ENCODE measurements around the gene PSTPIP1.

DNA sequence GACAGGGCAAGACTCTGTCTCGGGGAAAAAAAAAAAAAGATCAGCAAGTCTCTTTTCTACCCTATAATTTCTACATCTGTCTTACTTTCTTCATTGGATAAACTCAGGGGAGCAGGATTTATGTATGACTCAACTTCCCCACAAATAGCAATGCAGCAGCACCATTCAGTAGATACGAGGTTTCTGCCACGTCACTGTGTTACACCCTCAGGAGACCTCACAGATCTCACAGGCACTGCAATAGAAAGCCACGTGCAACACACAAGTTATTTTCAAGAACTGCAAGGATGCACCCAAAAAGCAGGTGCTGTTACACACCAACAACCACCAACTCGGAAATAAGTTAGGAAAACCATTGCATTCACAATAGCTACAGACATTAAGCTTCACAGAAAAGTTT, 45.7 kb downstream of the PSTPIP1 start:
- TF ChIP-seq, protein P1, sequence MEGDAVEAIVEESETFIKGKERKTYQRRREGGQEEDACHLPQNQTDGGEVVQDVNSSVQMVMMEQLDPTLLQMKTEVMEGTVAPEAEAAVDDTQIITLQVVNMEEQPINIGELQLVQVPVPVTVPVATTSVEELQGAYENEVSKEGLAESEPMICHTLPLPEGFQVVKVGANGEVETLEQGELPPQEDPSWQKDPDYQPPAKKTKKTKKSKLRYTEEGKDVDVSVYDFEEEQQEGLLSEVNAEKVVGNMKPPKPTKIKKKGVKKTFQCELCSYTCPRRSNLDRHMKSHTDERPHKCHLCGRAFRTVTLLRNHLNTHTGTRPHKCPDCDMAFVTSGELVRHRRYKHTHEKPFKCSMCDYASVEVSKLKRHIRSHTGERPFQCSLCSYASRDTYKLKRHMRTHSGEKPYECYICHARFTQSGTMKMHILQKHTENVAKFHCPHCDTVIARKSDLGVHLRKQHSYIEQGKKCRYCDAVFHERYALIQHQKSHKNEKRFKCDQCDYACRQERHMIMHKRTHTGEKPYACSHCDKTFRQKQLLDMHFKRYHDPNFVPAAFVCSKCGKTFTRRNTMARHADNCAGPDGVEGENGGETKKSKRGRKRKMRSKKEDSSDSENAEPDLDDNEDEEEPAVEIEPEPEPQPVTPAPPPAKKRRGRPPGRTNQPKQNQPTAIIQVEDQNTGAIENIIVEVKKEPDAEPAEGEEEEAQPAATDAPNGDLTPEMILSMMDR (IDR thresholded peaks at IDR 0.05; ENCODE audit: low read depth, low read length) = no peak
- TF ChIP-seq EZH2phosphoT487 (IDR thresholded peaks at IDR 0.05; ENCODE audit: low read depth) = no peak
